ENCODE measurements around the gene P2RY8.
"Not testable (repeated sequence)": the region's sequence is repeated elsewhere in the genome, so short reads cannot be mapped to it uniquely, and the experiment has no call there.

Gene P2RY8, protein sequence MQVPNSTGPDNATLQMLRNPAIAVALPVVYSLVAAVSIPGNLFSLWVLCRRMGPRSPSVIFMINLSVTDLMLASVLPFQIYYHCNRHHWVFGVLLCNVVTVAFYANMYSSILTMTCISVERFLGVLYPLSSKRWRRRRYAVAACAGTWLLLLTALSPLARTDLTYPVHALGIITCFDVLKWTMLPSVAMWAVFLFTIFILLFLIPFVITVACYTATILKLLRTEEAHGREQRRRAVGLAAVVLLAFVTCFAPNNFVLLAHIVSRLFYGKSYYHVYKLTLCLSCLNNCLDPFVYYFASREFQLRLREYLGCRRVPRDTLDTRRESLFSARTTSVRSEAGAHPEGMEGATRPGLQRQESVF

GRCh38 chrX:1537031-1537715 lies at the start of gene P2RY8:
TSS of gene P2RY8 (minus strand) at chrX:1537185. CDS start at chrX:1466558, 70,627 bp downstream.
- no peak for DNase-seq

- no peak for DNase-seq
Measured at GRCh38 chrX:1584237-1585011, 47.4 kb upstream of the P2RY8 start.

DNA sequence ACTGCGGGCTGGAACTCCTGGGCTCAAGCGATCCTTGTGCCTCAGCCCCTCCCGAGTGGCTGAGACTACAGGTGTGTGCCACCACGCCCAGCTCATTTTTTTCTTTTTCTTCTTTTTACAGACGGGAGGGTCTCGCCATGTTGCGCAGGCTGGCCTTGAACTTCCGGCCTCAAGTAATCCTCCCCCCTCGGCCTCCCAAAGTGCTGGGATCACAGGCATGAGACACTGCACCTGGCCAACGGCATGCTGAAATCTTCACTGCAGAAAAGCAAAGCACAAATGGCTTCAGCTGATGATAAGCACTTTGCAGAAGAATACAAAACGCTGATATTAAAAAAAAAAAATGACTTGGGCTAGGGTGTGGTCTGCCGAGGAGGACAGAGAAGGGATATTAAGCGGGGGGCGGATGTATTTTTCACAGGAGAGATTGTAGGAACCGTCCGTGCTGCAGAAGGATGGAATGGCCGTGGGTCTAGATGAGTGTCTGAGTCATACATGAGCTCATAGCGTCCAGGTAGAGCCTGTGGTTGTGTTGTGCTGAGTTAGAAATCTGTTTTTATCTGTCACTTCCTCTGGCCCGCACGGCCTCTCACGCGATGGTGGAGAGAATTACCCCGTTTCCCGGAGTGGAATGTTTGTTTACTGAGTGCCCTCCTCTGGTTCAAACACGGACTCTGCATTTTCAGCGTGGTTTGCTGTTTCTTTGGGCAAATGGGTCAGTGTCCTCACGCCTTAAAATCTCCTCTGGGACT lies 45.9 kb upstream of the P2RY8 start:
- DNase-seq: peak in 1 of 2 experiments; percentile 47

DNA sequence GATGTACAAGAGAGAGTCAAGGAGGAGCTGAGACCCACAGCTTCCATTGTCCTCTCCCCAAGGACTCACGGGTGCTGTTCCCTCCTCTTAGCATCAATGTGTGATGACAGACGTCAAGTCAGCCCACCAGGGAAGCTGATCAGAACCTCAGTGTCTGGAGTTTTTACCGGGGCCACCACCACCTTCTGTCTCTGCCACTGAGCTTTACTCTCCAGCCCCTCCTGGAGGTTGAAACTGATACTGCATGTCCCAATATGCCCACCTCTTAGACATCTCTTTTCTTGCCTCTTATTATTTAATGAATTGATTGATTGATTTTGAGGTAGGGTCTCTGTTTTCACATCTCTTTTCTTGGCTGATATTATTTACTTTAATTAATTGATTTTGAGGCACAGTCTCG lies 44.1 kb upstream of the P2RY8 start:
- no peak for DNase-seq

DNA sequence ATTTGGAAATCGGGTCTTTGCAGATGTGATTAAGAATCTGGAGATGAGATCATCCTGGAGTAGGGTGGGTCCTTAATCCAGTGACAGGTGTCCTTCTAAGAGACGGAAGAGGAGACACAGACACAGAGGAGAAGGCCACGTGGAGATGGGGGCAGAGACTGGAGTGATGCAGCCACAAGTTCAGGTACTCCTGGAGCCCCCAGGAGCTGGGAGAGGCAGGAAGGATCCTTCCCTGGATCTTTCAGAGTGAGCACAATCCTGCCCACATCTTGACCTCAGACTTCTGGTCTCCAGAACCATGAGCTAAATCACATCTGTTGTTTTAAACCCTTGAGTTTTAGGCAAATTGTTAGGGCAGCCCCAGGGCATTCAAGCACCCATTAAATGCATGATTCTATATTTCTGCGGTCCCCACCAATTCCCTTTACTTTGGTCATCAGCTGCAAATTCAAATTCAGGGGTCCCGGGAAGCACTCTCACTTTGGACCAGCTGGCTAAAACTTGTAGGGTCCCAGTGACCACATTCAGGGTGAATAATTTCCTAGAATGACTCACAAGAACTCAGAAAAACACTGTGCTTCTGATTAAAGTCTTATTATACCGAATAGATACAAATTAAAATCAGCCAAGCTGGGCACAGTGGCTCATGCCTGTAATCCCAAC lies 41.7 kb upstream of the P2RY8 start:
- DNase-seq: no peak

GRCh38 chrX:1577845-1578244 lies 40.9 kb upstream of the P2RY8 start:
- no peak for DNase-seq

DNA sequence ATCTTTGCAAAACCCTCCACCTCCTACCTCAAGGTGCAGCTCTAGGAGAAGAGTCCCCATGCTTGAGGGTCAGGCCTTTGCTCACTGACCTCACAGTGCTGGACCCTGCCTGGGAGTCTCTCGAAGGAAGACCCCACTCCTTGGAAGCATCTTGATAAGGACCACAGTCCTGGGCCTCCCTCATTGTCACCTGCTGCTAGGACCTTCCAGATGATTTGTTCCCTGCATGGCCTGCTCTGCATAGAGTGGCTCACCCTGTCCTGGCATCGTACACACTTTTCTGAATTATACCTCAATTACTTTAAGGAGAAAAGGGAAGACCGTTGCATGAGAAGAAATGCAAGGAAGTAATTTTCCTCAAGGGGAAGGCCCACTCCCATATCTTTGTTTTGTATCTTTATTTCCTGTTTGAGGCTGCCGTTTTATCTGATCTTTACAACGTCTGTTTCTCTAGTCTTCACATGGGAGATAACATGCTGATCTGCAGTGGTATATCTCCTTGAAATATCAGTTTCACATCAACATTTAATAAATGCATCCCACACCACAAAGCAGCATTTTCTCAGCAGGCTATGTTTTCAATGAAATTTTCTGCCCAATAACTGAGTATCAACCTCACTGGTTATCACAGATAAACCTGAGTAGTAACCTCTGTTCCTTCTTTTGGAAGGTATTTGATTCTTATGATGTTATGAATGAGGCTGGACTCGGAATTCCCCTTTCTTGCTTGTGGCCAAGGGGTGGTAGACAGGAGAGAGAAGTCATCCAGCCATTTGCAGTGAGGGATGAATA lies 39.4 kb upstream of the P2RY8 start:
- DNase-seq: no peak

DNA sequence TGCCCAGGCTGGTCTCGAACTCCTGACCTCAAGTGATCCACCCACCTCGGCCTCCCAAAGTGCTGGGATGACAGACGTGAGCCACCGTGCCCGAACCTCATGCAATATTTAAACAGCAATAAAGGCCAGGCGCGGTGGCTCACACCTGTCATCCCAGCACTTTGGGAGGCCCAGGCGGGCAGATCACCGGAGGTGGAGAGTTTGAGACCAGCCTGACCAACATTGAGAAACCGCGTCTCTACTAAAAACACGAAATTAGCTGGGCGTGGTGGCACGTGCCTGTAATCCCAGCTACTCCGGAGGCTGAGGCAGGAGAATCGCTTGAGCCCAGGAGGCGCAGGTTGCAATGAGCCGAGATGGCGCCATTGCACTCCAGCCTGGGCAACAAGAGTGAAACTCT lies 37.2 kb upstream of the P2RY8 start:
- DNase-seq: not testable (repeated sequence)

DNA sequence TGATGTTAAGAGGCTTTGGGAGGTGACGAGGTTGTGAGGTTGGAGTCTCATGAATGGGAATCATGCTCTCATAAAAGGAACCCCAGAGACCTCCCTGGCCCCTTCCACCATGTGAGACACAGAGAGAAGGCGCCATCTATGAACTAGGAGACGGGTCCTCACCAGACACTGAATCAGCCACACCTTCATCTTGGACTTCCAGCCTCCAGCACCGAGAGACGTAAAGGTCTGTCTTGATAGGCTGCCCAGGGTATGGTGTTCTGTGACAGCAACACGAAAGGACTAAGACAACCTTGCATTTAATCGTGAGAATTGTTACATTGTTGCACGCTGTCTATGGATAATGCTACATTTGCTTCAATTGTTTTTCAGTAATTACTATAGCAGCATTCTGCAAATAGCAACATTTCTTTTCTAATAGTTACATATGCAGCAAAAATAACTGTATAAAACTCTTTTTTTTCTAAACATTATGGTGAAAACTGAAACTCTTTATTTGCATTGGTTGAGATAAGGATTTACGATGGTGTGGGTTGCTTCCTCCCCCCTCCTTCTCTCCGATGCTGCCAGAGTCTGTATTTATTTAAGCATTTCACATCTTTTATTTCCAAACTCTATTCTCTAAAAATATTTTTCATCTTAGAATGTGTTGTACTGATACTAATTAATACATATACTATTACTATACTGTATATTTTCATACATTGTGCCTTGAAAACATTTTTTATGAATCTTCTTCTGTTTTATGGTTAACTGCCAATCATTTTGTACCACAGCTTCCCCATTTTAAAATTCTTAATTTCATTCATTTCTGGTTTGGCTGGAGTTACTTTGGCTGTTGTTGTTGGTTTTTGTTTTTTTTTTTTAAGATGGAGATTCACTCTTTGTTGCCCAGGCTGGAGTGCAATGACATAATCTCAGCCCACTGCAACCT lies 28.0 kb upstream of the P2RY8 start:
- no peak for DNase-seq

DNA sequence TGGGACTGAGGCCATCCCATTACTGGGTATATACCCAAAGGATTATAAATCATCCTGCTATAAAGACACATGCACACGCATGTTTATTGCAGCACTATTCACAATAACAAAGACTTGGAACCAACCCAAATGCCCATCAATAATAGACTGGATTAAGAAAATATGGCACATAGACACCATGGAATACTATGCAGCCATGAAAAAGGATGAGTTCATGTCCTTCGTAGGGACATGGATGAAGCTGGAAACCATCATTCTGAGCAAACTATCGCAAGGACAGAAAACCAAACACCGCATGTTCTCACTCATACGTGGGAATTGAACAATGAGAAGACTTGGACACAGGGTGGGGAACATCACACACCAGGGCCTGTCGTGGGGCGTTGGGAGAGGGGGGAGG lies 27.1 kb upstream of the P2RY8 start:
- not testable (repeated sequence) for DNase-seq

GRCh38 chrX:1561164-1561563 lies 24.2 kb upstream of the P2RY8 start:
- no peak for DNase-seq

GRCh38 chrX:1558761-1559468 lies 21.9 kb upstream of the P2RY8 start:
- DNase-seq: no peak

- DNase-seq: not testable (repeated sequence)
Measured at GRCh38 chrX:1557442-1557841, 20.5 kb upstream of the P2RY8 start.

- DNase-seq: no peak
Measured at GRCh38 chrX:1555370-1555769, 18.4 kb upstream of the P2RY8 start.

DNA sequence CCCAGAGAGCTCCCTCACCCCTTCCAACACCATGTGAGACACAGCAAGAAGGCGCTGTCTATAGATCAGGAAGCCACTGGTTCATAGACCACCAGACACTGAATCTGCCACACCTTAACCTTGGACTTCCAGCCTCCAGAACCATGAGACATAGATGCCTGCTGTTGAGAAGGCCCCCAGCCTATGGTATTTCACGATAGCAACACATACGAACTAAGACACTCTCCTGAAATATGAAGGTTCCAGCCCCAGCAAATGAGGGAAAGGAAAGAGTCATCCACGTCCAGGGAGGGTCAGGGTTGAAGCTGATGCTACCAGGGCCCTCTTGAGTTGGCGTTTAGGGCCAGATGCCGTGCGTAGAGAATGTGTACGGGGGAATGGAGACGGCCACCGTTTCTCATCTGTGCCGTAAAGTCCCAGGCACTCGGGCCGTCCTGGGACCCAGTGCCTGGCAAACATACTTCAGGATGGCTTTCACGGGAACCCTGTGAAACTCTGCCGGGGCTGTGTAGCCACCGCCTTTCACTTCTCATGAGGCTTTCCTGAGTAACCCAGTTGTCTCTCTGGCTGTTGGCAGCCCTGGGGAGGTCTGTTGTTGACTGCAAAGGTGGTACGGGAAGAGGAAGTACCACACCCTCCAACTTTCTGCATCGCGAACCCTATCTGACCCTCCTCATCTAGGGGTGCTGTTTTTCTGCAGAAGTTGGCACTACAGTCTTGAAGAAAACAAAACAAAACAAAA lies 17.7 kb upstream of the P2RY8 start:
- no peak for DNase-seq

GRCh38 chrX:1551959-1552546 lies 15.1 kb upstream of the P2RY8 start:
- DNase-seq: no peak

DNA sequence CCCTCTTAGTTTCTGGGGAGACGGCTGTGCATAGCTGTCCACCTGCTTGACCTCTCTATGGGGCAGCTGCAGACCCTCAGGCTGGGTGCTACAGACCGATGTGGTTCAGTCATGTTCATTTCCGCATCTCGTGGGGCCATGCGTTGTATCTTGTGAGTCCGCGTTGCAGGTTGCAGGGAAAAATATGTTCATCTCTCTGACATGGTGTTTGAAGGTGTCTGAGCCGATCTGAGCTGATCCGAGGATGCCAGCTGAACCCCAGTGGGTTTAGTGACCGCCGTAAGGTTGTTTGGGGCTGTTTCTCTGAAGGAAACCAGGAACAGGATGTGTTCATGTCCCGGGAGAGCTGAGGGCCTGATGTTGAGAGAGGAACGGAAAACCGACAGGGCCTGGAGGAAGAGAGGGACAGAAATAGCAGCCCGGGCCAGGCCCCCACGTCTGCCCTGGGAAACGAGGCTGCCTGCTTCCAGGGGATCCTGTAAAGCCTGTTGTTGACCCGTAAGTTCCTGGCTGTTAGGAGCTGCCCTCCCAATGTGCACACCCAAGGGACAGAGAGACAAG lies 9.8 kb upstream of the P2RY8 start:
- no peak for DNase-seq

GRCh38 chrX:1545776-1546408 lies 8.9 kb upstream of the P2RY8 start:
- no peak for DNase-seq
